HG03378 (cell line): ENCODE results near the gene ID1.
A peak's percentile ranks its signal among the peaks of the same experiment; 100 is the strongest.
"Not testable (repeated sequence)": the region's sequence is repeated elsewhere in the genome, so short reads cannot be mapped to it uniquely, and the experiment has no call there.

Experiments used
- ATAC-seq: cut with Tn5 transposase; IDR thresholded peaks from one replicate; pipeline ENCODE4 v1.9.1; 2021; ENCODE audit warnings: mild to moderate bottlenecking, moderate library complexity; ENCODE audit not compliant: unreplicated experiment

Gene ID1

DNA sequence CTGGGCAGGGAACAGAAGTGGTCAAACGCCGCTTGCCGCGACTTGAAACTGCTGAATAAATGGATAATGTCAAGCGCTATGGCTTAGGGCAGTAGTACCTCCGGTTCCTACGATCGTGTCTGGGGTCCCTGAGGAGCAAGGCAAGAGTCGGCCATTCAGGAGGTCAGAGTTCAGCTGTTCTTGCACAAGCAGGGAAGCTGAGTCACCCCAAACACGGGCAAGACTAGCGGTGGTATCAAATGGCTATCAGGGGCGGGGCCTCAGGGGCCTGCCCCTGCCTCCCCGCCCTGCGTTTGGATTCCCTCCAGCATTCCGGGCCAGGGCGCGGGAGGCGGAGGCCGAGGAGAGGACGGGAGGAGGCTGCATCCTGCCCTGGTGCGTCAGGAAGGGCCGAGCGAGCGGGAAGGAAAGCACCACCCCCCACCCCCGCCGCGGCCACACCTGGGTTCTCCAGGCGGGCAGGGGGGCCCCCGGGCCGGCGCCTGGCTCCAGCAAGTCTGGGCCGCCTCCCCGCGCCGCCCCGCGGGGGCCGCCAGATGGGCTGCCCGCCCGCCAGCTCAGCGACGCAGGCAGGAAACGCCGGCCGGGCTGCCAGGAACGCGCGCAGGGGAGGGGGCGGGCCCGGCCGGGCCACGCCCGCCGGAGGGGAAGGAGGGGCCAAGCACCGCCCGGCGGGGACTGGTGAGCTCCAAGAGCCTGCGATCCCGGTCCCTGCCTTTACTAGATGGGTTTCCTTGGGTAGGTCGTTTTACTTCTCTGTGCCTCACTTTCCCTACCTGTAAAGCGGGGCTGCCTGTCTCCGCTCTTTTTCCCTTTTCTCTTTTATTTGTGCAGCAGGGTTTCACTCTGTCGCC is 32.2 kb upstream of the ID1 start:
- peak; percentile 70 for ATAC-seq

- ATAC-seq = no peak
These were observed 31.4 kb upstream of the ID1 start for GRCh38 chr20:31573555-31574321.

GRCh38 chr20:31574986-31575385 is 30.1 kb upstream of the ID1 start:
- not testable (repeated sequence) for ATAC-seq

- no peak for ATAC-seq
These were observed 28.3 kb upstream of the ID1 start for GRCh38 chr20:31576751-31577150.

DNA sequence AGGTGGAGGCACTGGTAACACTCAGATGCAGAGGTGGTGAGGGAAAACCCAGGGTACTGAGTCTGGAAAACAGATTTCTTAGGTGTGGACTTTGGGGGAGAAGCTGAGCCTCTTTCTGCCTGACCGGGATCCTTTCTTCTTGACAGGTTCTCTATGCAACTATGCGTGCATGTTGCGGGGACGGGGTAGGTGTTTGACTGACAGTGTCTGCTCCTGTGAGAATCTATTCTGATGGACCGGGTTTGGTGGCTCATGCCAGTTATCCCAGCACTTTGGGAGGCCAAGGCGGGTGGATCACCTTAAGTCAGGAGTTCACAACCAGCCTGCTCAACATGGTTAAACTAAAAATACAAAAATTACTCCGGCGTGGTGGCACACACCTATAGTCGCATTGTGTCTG is 27.9 kb upstream of the ID1 start:
- no peak for ATAC-seq

- no peak for ATAC-seq
These were observed 26.5 kb upstream of the ID1 start for GRCh38 chr20:31578448-31579138.

DNA sequence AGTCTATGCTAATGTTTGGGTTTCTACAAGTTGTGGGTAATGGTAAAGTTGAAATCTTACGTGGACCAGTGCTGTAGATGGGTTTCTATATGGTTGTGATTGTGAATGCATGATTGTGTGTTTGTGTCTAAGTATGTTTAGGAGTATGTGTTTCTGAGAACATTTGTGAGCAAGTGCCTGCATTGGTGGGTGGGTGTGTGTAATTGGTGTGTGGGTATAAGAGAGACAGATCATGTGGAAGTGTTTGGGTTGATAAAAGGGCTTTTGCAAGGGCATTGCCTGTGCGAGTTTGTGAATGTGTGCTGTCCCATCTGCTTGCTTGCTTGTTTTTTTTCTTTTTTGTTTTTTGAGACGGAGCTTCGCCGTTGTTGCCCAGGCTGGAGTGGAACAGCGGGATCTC is 25.8 kb upstream of the ID1 start:
- no peak for ATAC-seq

GRCh38 chr20:31579941-31580651 is 25.0 kb upstream of the ID1 start:
- ATAC-seq = not testable (repeated sequence)

- no peak for ATAC-seq
These were observed 24.4 kb upstream of the ID1 start for GRCh38 chr20:31580706-31581105.

- ATAC-seq = no peak
These were observed 23.7 kb upstream of the ID1 start for GRCh38 chr20:31581391-31581790.

DNA sequence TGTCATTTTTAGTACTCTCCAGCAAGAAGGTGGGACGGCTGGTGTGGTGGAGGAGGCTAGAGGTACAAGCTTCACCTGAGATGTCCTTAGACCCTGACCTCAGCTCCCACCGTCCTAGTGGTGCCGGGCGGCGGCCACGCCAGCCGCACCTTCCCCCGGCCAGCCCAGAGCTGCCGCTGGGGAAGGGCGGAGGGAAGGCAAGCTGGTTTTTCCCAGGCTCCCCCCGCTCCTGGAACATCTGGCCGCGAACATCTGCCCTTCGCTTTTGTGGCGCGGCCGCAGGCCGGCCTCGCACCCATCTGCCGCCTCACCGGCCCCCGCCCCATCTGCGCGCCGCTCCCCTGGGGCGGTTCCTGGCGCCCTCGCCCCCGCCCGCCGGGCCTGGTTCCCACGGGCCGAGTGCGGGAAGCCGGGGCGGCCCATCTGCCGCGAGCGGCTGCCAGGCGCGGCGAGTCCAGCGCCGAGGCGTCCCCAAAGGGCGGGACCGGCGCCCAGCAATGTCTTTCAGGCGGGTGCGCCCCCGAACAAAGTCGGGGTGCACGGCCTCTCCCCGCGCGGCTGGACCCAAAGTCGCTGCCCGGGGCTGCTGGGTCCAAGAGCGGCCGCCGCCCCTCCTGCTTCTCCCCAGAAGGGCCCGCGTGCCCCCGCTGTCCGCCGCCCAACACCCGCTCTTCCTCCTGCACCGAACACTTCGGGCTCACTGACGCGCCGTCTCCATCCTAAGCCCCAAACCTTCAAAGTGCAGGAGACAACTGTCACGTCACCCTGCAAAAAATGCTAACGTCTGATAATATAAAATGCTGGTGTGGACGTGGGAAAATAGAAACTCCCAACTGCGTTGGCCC is 17.3 kb upstream of the ID1 start:
- ATAC-seq = no peak

- no peak for ATAC-seq
These were observed 14.3 kb upstream of the ID1 start for GRCh38 chr20:31590717-31591225.

DNA sequence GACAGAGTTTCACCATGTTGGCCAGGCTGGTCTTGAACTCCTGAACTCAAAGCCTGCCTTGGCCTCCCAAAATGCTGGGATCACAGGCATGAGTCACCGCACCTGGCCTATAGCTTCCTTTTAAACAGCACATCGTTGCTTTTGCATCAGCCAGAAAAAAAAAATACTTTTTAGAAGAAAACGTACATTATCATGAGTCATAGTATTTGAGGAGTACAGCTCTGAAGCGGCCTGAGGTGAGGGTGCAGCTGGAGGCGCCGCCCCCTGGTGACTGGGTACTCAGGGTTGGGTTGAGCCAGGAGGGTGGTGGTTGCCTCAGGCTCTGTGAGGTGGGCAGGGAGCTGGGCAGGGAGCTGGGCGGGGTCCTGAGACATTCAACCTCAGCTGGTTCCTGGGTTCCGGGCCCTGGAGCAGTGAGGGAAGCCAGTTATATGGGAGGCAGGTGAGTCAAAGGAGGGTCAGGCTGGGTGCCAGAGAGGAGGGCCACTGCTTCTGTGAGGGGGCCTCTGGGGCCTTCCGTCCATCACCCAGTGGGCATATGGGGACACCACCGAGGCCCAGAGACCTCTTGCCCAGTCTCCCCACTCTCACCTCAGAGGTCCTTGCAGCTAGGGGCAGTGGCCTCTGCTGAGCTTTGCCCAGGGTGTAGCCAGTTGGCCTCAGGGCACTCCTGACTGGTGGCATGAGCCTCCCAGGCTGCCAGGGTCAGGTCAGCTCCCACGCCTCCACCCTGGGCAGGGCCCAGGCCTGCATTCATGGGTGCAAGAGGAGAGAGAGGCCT is 11.7 kb upstream of the ID1 start:
- no peak for ATAC-seq

DNA sequence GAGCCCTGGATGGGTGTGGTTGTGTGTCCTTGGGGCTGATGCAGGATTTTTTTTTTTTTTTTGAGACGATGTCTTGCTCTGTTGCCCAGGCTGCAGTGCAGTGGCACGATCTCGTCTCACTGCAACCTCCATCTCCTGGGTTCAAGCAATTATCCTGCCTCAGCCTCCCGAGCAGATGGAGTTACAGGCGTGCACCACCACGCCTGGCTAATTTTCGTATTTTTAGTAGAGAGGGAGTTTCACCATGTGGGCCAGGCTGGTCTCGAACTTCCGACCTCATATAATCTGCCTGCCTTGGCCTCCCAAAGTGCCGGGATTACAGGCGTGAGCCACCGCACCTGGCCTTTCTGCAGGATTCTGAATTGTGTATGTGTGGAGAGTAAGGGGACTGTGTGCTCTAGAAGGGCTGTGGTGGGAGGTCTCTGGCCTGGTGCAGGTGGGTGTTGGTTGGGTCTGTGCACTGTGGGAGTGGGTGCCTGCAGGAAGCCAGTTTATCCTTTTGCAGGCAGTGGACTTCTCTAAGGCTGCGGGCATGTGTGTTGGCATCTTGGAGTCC is 11.0 kb upstream of the ID1 start:
- no peak for ATAC-seq

DNA sequence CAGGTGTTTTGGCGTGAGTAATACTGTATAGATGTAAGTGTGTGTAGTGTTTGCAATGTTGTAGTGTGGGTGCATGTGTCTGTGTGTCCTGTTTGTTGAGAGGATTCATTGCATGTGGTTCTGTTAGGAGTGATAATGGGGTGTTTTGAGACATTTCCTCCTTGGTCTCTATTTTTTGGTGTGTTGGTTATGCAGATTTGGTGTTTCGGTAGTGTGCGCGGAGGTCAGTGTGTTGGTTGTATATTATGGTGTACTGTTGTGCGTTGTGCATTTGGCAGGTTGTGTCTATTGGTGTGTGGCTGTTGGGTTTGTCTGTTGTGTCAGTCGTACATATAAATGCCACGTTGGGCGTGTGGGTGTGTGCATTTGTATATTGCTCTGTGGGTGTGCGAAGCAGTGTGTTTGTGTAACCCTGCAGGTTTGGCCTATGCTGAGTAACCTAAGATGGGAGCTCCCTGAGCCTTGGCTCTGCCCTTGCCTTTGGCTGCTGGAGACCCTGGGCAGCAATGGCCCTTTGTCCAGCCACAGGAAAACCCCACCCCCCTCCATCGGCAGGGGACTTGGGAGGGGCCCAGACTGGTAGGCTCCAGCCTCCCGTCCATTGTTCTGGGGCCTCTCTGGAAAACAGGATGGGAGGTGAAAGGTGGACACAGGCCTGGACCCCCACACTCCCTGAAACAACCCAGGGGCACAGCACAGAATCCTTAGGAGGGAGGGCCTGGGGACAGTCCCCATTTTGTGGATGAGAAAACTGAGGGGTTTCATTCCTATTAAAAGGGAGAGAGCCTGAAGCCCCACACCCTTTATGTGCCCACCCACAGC is 10.3 kb upstream of the ID1 start:
- no peak for ATAC-seq

- no peak for ATAC-seq
These were observed 9.8 kb upstream of the ID1 start for GRCh38 chr20:31595380-31595653.

GRCh38 chr20:31595654-31596411 is 9.3 kb upstream of the ID1 start:
- ATAC-seq = no peak

DNA sequence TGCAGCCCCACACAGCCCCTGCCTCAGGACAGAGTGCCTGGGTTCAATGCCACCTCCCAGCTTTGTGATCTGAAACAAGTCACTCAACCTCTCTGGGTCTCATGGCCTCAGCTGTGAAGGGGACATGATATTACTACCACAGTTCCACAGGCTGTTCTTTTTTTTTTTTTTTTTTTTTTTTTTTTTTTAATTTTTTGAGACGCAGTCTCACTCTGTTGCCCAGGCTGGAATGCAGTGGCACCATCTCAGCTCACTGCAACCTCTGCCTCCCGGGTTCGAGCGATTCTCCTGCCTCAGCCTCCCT is 8.7 kb upstream of the ID1 start:
- ATAC-seq = not testable (repeated sequence)
